ENCODE results near the gene INPP5A.
"Not testable (repeated sequence)": the region's sequence is repeated elsewhere in the genome, so short reads cannot be mapped to it uniquely, and the experiment has no call there.

The INPP5A gene

GRCh38 chr10:132789659-132790148, 252.1 kb downstream of the INPP5A start:
- no peak for DNase-seq

- no peak for DNase-seq
Observed at GRCh38 chr10:132790470-132790869, 252.9 kb downstream of the INPP5A start.

- no peak for DNase-seq
Observed at GRCh38 chr10:132790934-132791829, 253.6 kb downstream of the INPP5A start.

- DNase-seq = not testable (repeated sequence)
Observed at GRCh38 chr10:132792099-132792498, 254.5 kb downstream of the INPP5A start.

GRCh38 chr10:132792796-132793195, 255.2 kb downstream of the INPP5A start:
- DNase-seq = no peak

GRCh38 chr10:132793213-132793612, 255.6 kb downstream of the INPP5A start:
- DNase-seq = no peak

- DNase-seq = no peak
Observed at GRCh38 chr10:132793871-132794849, 256.6 kb downstream of the INPP5A start.

- no peak for DNase-seq
Observed at GRCh38 chr10:132796846-132797245, 259.3 kb downstream of the INPP5A start.

GRCh38 chr10:132797986-132798385, 260.4 kb downstream of the INPP5A start:
- not testable (repeated sequence) for DNase-seq

GRCh38 chr10:132798403-132798802, 260.8 kb downstream of the INPP5A start:
- DNase-seq = no peak

- DNase-seq = no peak
Observed at GRCh38 chr10:132798876-132799275, 261.3 kb downstream of the INPP5A start.

- DNase-seq = no peak
Observed at GRCh38 chr10:132799865-132800264, 262.3 kb downstream of the INPP5A start.

GRCh38 chr10:132802048-132802447, 264.5 kb downstream of the INPP5A start:
- no peak for DNase-seq

GRCh38 chr10:132802694-132803320, 265.2 kb downstream of the INPP5A start:
- no peak for DNase-seq

GRCh38 chr10:132803416-132804210, 266.0 kb downstream of the INPP5A start:
- DNase-seq = no peak

- no peak for DNase-seq
Observed at GRCh38 chr10:132804287-132804686, 266.7 kb downstream of the INPP5A start.

GRCh38 chr10:132804785-132805426, 267.3 kb downstream of the INPP5A start:
- no peak for DNase-seq

- no peak for DNase-seq
Observed at GRCh38 chr10:132805599-132805998, 268.0 kb downstream of the INPP5A start.

- DNase-seq = no peak
Observed at GRCh38 chr10:132806110-132806509, 268.5 kb downstream of the INPP5A start.

- DNase-seq = no peak
Observed at GRCh38 chr10:132806561-132807003, 269.0 kb downstream of the INPP5A start.

GRCh38 chr10:132807621-132808049, 270.0 kb downstream of the INPP5A start:
- no peak for DNase-seq

Data from suppressor macrophage (primary cell).